NCI-H2171 (cell line): ENCODE data around the gene AARS2.

Experiments
- DNase-seq: peaks from one replicate; lab custom pipeline; 2025; lab: John Stamatoyannopoulos, UW

Gene AARS2

GRCh38 chr6:44300292-44300823 lies 12.8 kb downstream of the AARS2 start:
- no peak for DNase-seq

- DNase-seq, result no peak
Observed at GRCh38 chr6:44298864-44299263, 14.3 kb downstream of the AARS2 start.

- no peak for DNase-seq
Observed at GRCh38 chr6:44298055-44298803, 14.9 kb downstream of the AARS2 start.

- DNase-seq, result peak; percentile 17
Observed at GRCh38 chr6:44297063-44298038, 15.8 kb downstream of the AARS2 start.

GRCh38 chr6:44294832-44295791 lies 18.0 kb downstream of the AARS2 start:
- DNase-seq, result no peak

- DNase-seq, result no peak
Observed at GRCh38 chr6:44292661-44293365, 20.3 kb downstream of the AARS2 start.

- DNase-seq, result no peak
Observed at GRCh38 chr6:44291841-44292240, 21.3 kb downstream of the AARS2 start.

- peak; percentile 81 for DNase-seq
Observed at GRCh38 chr6:44289726-44290260, 23.4 kb downstream of the AARS2 start.

- no peak for DNase-seq
Observed at GRCh38 chr6:44286747-44287146, 26.4 kb downstream of the AARS2 start.

- DNase-seq, result no peak
Observed at GRCh38 chr6:44286285-44286565, 26.9 kb downstream of the AARS2 start.

GRCh38 chr6:44285552-44286284 lies 27.4 kb downstream of the AARS2 start:
- no peak for DNase-seq

- DNase-seq, result no peak
Observed at GRCh38 chr6:44284867-44285266, 28.3 kb downstream of the AARS2 start.

GRCh38 chr6:44284121-44284520 lies 29.0 kb downstream of the AARS2 start:
- DNase-seq, result no peak

- DNase-seq, result no peak
Observed at GRCh38 chr6:44278774-44279697, 34.1 kb downstream of the AARS2 start.

GRCh38 chr6:44278315-44278714 lies 34.8 kb downstream of the AARS2 start:
- no peak for DNase-seq

GRCh38 chr6:44277763-44278162 lies 35.4 kb downstream of the AARS2 start:
- no peak for DNase-seq

GRCh38 chr6:44276667-44277640 lies 36.2 kb downstream of the AARS2 start:
- no peak for DNase-seq
